ENCODE results near the gene DLG2.

The DLG2 gene

GRCh38 chr11:84140386-84141169 is 1486.6 kb downstream of the DLG2 start:
- FAIRE-seq: no peak

DNA sequence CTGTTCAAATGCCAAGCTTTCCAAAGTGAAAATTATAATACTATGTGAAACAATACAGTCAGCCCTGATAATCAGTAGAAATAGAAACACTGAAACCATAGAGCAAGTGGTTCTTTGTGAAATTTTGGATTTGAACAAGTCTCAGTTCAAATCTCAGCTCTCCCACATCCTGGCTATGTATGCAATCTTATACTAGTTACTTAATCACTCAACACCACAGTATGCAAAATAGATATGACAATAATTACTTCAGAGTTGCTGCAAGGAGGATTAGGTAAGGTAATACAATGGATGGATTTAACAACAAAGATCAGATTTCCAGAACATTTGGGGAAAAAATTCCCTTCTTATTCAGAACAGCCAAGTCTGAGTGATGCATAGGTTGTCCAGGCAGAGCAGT is 1489.2 kb downstream of the DLG2 start:
- FAIRE-seq: no peak

DNA sequence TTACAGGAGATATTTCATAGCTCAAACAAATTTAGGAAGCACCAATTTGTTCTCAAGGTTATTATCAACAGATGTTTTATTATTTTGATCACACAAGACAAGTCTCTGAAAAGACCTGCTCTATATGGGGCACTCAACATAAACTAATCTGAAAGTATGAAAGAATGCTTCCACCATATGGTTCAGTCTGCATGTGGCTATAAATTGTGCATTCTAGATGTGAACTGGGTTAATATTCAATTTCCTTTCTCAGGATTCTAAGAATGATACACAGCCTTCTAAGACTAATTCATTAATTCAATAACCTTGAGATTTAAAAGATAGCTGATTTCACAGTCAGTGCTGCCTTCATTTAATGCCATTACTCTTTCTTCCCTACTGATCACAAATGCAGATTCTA is 1489.6 kb downstream of the DLG2 start:
- no peak for FAIRE-seq

GRCh38 chr11:84136926-84137325 is 1490.2 kb downstream of the DLG2 start:
- FAIRE-seq: no peak

DNA sequence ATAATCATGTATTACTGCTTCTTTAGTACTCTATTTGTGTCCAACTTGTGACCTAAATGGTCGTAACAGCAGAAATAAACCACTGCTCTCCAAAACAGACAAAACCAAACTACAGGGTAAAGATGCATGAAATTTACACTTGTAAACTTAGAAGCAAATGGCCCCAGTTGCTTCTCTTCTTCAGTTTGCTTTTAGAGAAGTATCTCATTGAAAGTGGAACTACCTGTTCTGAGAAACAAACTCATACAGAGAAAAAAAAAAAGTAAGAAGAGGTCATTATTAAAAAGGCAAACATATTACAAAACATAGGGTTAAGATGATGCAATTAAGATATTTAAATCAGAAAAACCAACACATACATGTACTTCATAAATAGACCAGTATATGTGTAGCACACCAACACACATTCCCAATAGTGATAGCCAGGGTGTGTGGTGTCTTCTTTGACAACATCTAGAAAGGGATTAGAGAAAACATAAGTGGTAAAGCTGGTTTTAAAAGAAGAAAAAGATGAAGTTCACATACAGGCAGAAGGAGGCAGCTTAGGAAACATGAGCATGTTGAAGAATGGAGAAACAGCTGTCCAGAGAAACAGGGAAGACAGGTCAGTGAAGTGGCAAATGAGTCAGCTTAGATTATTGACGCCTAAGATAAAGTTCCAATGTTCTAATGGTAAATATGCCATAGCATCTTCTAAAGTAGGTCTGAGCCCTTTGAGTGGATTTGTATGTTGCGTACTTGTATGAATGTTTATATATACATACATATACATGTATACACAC is 1496.3 kb downstream of the DLG2 start:
- no peak for FAIRE-seq

- FAIRE-seq: no peak
These were observed 1497.1 kb downstream of the DLG2 start for GRCh38 chr11:84129961-84130576.

DNA sequence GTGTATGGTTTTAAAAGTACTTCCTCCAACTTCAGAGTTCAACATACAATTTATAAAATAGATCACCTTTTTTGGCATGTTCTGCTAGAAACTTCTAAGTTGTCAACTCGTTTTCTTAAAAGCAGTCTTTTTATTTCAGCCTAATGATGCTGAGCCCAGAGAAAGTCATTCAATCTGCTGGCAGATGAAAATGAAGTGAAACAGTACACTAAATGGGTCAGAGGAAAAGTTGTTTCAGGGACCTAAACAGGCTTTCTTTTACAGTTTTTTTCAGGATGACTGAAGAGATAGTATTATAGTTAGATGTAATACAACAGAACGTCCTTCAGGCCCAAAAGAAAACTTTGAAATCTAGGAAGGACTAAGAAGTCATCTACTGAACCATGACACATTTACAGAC is 1498.3 kb downstream of the DLG2 start:
- FAIRE-seq: no peak

DNA sequence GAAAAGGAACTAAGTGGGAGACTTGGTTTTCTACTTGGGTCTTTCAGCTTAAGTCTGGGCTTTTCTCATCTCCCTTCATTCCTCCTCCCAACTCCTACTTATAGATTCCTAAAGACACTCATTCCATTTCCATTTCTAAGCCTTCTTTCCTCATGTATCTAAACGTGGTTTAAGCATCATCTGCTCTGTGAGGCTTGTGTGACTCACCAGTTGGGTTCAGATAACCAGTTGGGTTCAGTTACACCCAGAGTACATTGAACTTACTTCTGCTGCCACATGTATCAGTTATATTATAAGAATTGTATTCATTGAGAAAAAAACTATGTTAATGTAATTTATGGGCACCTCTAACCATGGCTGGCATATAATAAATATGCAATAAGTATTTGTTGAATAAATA is 1509.8 kb downstream of the DLG2 start:
- FAIRE-seq: no peak

GRCh38 chr11:84106541-84106940 is 1520.6 kb downstream of the DLG2 start:
- no peak for FAIRE-seq

DNA sequence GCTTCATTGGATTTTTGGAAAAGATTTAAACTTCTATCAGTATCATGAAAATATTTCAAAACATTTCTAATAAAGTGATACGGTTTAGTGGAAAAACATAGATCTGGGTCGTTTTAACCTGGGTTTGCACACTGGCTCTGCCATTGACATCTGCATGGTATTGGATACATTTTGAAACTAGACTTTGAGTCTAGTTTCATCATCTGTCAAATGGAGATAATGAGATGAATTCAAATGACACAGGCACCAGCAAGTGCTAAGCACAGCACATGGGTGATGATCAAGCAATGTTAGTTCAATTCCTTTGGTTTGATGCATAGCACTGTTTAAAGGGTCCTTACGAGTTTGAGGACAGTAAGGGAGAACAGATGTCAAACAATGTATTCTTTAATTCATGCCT is 1522.0 kb downstream of the DLG2 start:
- no peak for FAIRE-seq

- no peak for FAIRE-seq
These were observed 1524.0 kb downstream of the DLG2 start for GRCh38 chr11:84103096-84103495.

DNA sequence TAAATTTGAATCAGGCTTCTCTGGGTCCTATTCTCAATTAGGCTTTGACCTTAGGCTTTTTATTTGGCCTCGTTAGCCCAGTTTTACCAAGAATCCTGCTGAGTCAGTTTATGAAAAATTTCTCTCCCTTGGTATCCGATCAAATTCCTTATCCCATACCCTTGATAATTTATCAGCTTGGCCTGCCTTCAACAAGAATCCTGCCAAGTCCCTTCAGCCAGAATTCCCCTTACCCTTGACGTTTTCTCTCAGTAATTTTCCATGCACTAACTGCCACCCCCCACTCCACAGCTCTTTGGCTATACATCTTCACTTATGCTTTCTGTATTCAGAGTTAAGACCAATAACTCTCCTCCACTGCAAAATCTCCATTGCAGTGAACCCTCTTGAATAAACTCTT is 1530.0 kb downstream of the DLG2 start:
- FAIRE-seq: no peak

- no peak for FAIRE-seq
These were observed 1535.7 kb downstream of the DLG2 start for GRCh38 chr11:84091212-84091986.

DNA sequence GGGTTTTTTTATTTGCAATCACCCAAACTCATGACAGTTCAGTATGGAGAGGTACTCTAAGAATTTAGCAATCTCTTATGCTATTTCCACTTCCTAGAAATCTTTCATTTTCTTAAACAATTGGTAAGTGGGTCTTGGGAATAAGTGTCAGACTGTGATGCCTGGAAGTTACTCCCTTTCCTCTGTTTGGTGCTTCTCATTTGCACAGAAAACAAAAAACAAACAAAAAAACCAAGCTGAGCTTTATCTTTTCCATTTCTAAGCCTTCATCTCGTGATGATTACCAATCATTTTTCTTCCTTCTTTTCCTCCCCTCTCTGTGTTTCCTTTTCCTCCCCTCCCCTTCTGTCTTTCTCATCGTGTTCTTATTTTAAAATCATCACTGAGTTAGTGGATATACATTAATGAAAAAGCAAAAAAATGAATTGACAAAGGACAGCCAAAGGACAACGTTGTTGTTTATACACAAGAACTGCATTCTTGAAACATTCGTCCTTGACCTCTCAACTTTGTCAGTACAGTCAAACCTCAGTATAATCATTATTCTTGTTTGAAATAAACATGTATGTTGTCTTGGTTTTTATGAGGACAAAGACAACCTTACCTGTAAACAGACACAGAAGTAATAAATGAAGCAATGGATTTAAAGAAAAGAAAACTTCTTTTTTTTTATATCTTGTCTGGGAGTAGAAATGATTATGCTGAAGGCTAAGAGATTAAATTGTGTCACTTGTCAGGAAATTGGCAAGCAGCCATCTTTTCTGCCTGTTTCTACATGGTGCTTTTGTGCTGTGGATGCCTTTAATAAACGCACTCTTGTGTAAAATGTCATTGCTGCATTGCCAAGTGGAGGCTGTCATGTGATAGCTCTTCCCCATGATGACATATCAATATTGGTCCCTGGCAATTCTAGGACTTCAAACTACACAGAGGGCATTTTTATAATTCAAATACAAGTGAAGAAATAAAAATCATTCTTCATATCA is 1537.8 kb downstream of the DLG2 start:
- no peak for FAIRE-seq

- no peak for FAIRE-seq
These were observed 1555.3 kb downstream of the DLG2 start for GRCh38 chr11:84071851-84072250.

DNA sequence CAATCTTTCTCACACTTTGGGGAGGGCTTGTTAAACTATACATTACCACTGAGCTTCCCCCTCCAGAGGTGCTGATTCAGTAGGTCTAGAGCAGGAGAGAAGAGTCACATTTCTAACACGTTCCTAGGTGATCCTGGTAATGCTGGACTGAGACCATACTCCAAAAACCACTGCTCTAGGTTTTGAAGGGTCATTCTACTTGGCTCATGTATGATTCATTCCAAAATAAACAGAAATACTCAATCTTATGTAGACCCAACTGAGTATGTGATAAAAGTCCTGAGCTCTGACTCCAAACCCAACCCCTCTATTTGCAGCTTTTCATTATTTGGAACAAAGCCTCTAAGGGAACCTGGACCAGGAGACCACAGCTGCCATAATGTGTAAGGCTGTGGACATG is 1558.1 kb downstream of the DLG2 start:
- FAIRE-seq: no peak

DNA sequence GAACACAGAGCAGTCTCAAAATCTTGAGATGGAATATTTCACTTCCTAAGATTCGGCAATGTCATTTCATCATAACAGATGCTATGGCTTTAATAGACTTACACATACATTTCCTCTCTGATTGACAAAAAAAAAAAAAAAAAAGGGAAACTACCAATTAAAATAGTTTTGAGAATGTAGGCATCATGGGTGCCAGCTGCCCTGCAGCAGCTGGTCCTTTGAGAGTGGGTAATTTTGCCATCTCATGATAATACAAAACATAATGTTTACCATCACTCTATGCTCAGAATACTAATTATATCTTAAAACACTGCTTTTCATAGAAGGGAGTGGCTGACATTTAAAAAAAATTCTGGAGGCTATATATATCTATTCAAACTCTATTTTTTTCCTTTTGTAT is 1565.4 kb downstream of the DLG2 start:
- FAIRE-seq: no peak

DNA sequence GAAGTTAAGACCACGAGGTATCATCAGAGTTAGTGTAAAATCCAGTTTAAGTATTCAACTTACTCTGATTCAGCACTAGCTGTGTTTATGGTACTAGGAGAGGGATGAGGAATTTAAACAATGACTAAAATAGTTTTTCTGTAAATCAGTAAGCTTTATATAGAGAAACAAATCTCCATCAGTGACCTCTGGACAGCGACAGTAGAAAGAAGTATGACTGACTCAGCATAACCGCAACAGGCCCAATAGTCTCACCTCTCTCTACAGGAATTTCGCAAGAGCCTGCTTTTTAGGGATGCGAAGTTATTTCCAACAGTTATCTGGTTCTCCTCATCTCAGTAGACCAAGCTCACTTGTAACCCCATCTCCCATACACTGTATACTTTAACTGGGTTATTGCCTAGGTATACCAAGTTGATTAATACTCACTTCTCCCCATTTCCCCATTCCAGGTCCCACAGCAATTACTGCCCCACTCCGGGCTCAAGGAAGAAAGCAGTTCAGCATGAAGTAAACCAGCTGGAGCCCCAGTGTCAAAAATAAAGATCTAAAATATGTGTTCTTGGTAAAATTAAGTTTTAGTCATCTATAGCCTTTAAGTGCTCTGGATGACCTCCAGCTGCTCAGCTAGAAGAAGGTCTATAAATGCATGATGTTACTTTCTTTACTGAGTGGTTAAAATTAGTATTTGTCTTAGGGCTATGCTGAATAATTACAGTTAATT is 1570.3 kb downstream of the DLG2 start:
- no peak for FAIRE-seq

DNA sequence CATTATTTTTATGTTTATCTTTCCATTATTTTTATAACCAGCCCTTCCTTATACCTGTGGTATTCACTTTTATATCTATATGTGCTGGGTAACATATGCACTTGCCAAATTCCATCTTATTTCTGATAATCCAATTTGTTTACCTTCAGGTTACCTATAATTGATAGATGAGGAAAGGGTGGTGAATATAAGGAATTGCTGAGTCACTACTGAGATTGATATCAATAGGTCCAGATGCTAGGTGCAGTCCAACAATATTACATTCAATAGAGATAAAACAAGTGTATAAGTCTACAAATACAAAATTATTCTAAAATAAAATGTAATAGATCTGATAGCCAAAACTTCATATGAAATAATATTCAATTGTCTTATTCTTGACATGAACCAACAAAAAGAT is 1582.0 kb downstream of the DLG2 start:
- no peak for FAIRE-seq

DNA sequence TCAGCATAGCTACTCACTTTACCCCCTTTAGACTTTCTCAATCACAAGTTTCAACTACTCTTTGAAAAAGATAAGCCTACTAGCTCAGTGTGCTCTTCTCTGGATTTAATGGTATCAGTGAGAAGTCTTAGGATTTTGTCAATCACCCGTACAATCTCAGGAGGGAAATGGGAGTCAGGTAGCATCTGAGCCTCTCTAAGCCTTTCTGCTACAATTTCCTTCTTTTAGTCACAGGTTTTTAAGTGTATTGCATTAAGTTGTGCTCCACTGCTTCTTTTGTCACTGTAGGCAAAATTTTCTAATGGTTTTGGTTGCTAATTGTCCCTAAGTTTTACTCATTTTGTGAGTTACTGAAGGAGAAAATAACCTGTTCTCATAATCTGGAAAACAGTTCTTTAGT is 1582.4 kb downstream of the DLG2 start:
- FAIRE-seq: no peak

DNA sequence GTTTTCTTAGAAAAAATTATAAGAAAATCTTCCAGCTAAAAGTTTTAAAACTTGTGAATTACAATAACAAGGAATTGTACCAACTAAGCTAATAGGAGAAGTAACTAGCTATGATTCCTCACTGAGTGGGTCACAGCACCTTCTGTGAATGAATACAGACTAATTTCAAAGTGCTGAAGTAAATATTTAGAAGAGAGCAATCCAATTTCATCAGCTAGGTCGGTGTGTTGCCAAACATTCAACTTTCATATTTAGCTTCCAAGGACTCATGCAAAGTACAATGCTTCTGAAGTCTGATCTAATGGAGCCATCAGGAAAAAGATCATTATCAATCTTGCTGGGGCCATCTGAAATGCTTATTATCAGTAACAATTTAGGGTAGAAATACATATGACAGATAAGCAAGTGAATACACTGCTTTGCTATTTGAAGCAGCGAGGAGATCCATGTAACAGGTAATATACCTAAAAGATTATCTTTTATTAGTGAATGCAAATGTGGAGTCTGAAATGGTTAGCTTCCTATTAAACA is 1590.4 kb downstream of the DLG2 start:
- FAIRE-seq: no peak
